B cell (primary cell): Measurements from ENCODE around the gene FBXO7. TPM values are rescaled to one million over a fixed set of nuclear protein-coding genes. Genes with fewer than 3 reads are reported as not detected.

Experiments
- ATAC-seq: fragments of 200-7000 bp; cut with Tn5 transposase; one replicate; pipeline ENCODE4 v1.10.0; 2021; ENCODE audit warnings: low read depth, mild to moderate bottlenecking, moderate number of reproducible peaks, moderate library complexity
- CTCF ChIA-PET: fragments of 350-600 bp; sonication (Branson Sonifier 250); formaldehyde crosslinking; loops from one replicate; lab custom pipeline; 2021; ENCODE audit warnings: antibody characterized with exemption, inconsistent platforms; lab: Charles Lee
- POLR2A ChIA-PET: fragments of 350-600 bp; sonication (Branson Sonifier 250); formaldehyde crosslinking; loops from one replicate; lab custom pipeline; 2021; ENCODE audit warnings: antibody characterized with exemption; lab: Charles Lee
- DNase-seq: peaks from one replicate; pipeline ENCODE4 v3.0.0; 2013
- H2AFZ ChIP-seq: 2 replicates; pipeline ENCODE4 v1.6.1; 2012; ENCODE audit warnings: mild to moderate bottlenecking, low read depth, low read length; ENCODE audit not compliant: insufficient read depth, poor library complexity, severe bottlenecking
- H3K27ac ChIP-seq, 2 donors: 1 replicate in 1 of 2; 2 replicates in 1 of 2; pipeline ENCODE4 v1.5.1; 2012 to 2013; ENCODE audit warnings: low read length in 2 of 2, mild to moderate bottlenecking in 2 of 2, moderate library complexity in 1 of 2
- H3K27me3 ChIP-seq, 4 experiments: fragments of 200-600 bp in 1 of 4; sonication (generic) in 1 of 4; replicated peaks in 1 of 4; 1 replicate in 2 of 4; 2 replicates in 2 of 4; pipeline versions ENCODE4 v1.6.1 to v1.7.0; 2013 to 2016; ENCODE audit warnings: low read length in 3 of 4, mild to moderate bottlenecking in 2 of 4, mixed read lengths in 1 of 4, moderate library complexity in 1 of 4; ENCODE audit not compliant: insufficient read depth in 4 of 4, control insufficient read depth in 3 of 4; ENCODE audit errors: control extremely low read depth in 1 of 4
- H3K36me3 ChIP-seq, 2 experiments: replicated peaks in 1 of 2; 1 replicate in 1 of 2; 2 replicates in 1 of 2; pipeline versions ENCODE4 v1.6.1 to v1.7.1; 2013; ENCODE audit warnings: low read length in 1 of 2; ENCODE audit not compliant: insufficient read depth in 2 of 2, control insufficient read depth in 1 of 2; ENCODE audit errors: control extremely low read depth in 1 of 2, extremely low read depth in 1 of 2
- H3K4me1 ChIP-seq, 2 donors: fragments of 200-600 bp in 1 of 2; sonication (generic) in 1 of 2; 1 replicate in 1 of 2; 2 replicates in 1 of 2; pipeline versions ENCODE4 v1.5.1 to v1.6.1; 2013 to 2017; ENCODE audit warnings: low read length in 2 of 2; ENCODE audit not compliant: control insufficient read depth in 2 of 2, insufficient read depth in 2 of 2
- H3K4me2 ChIP-seq: replicated peaks from 2 replicates; pipeline ENCODE3; 2012; ENCODE audit warnings: mild to moderate bottlenecking, low read depth, low read length; ENCODE audit not compliant: poor library complexity, severe bottlenecking
- H3K4me3 ChIP-seq, 5 experiments: fragments of 200-600 bp in 1 of 5; sonication (generic) in 1 of 5; 1 replicate in 3 of 5; 2 replicates in 2 of 5; pipeline versions ENCODE4 v1.5.1 to v1.7.0; 2011 to 2016; ENCODE audit warnings: low read length in 4 of 5, mild to moderate bottlenecking in 4 of 5, low read depth in 2 of 5, control low read depth in 1 of 5, moderate library complexity in 1 of 5; ENCODE audit not compliant: insufficient read depth in 1 of 5; ENCODE audit errors: control extremely low read depth in 1 of 5, extremely low read depth in 1 of 5
- H3K79me2 ChIP-seq: fragments of 200-600 bp; sonication (generic); one replicate; pipeline ENCODE4 v1.6.0; 2016; ENCODE audit warnings: low read length; ENCODE audit not compliant: control insufficient read depth, insufficient read depth
- H3K9ac ChIP-seq: fragments of 200-600 bp; sonication (generic); 2 replicates; pipeline ENCODE4 v1.6.1; 2017; ENCODE audit warnings: mild to moderate bottlenecking, low read length, moderate library complexity
- H3K9me3 ChIP-seq, 3 donors: one replicate each; pipeline versions ENCODE4 v1.6.1 to v1.7.1; 2013; ENCODE audit warnings: low read length in 2 of 3; ENCODE audit not compliant: control insufficient read depth in 2 of 3, insufficient read depth in 1 of 3; ENCODE audit errors: control extremely low read depth in 1 of 3
- H4K20me1 ChIP-seq: 2 replicates; pipeline ENCODE4 v1.6.0; 2012; ENCODE audit warnings: mild to moderate bottlenecking, low read length; ENCODE audit not compliant: insufficient read depth, control insufficient read depth, poor library complexity, severe bottlenecking
- H3K27ac Mint-ChIP-seq: one replicate; pipeline ENCODE4 v1.8.0; 2021; ENCODE audit warnings: mixed read lengths
- H3K27me3 Mint-ChIP-seq: one replicate; pipeline ENCODE4 v1.8.0; 2021; ENCODE audit warnings: mixed read lengths
- H3K4me1 Mint-ChIP-seq: one replicate; pipeline ENCODE4 v1.8.0; 2021; ENCODE audit warnings: mixed read lengths
- H3K4me3 Mint-ChIP-seq: one replicate; pipeline ENCODE4 v1.8.0; 2021; ENCODE audit warnings: mixed read lengths
- H3K9me3 Mint-ChIP-seq: one replicate; pipeline ENCODE4 v1.8.0; 2022; ENCODE audit warnings: mixed read lengths; ENCODE audit not compliant: insufficient read depth
- EZH2 ChIP-seq: IDR thresholded peaks from 2 replicates; pipeline ENCODE4 v1.6.1; 2012; ENCODE audit warnings: borderline replicate concordance, low read depth, mild to moderate bottlenecking, moderate library complexity, low read length; ENCODE audit not compliant: insufficient read depth, poor library complexity, severe bottlenecking
- WGBS: methylation state at CpG from one replicate; pipeline ENCODE4 v1.1.5; 2013; ENCODE audit warnings: missing lambda C conversion rate; ENCODE audit not compliant: insufficient coverage; 5-methylcytosine and 5-hydroxymethylcytosine counted together
- intact Hi-C: fragments of 100-400 bp; cut with micrococcal nuclease; formaldehyde crosslinking; loops from one replicate; pipeline ENCODE4 v1.10.0; 2022
- polyA plus RNA-seq: library from polyadenylated mRNA; depleted of rRNA; stranded (reverse); fragments of >200 nt; gene quantifications from 2 replicates; pipeline ENCODE4 v1.2.3, GENCODE V29; 2012
- total RNA-seq, 2 donors: library from RNA; stranded (reverse); fragments of 120-200 nt in 1 of 2; gene quantifications; 1 replicate in 1 of 2; 2 replicates in 1 of 2; pipeline versions ENCODE4 v1.2.3 to v1.2.4, GENCODE V29; 2013 to 2022
- TF ChIP-seq, protein P1 (sequence below): fragments of 200-600 bp; IDR thresholded peaks from one replicate; pipeline ENCODE4 v1.8.0; 2022; ENCODE audit warnings: antibody characterized with exemption, mild to moderate bottlenecking

The FBXO7 gene
- total and polyA plus RNA-seq, 2 donors (not counting 1 experiment from before 2014, with no cell fraction given) = 66.2 to 106 TPM

DNA sequence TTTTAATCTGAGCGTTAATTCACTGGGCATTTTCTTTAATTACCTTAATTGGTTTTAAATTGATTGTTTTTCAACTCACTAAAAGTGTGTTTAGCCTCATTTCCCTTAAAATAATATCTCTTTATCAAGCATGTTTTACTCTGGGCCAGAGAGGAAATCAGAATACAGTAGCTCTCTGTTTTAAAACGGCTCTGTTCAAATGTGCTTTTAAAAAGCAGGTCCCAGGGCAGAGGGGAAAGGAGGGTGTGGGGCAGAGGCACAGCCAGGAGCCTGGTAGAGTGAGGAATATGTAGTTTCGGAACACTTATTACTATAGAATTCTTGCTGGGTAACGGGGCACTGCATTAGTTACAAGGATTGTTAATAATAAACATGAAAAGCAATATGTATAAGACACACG is 47.6 kb downstream of the FBXO7 start:
- H3K27me3 Mint-ChIP-seq = peaks cover 3% of the 10 kb centered on the region
- ChIA-PET POLR2A (no interaction called here), CTCF (no interaction called here)
- no peak overlapping the region for H3K4me3 ChIP-seq
- WGBS = no CpG with 5 or more reads among the region's 5 CpGs
- H3K27ac ChIP-seq = no peak overlapping the region
- no peaks in the 10 kb centered on the region for H3K9me3 ChIP-seq
- no peak overlapping the region for H3K9ac ChIP-seq
- no peak for ATAC-seq
- no peaks in the 10 kb centered on the region for H3K4me1 Mint-ChIP-seq
- DNase-seq = no peak
- H3K36me3 ChIP-seq = no peaks in the 10 kb centered on the region
- no peak overlapping the region for H3K4me2 ChIP-seq
- H3K4me3 Mint-ChIP-seq = no peak overlapping the region
- no peaks in the 10 kb centered on the region for H3K79me2 ChIP-seq
- no peaks in the 10 kb centered on the region for H3K9me3 Mint-ChIP-seq
- intact Hi-C loops = no loop called here
- no peak overlapping the region for H3K27ac Mint-ChIP-seq
- H2AFZ ChIP-seq = no peak overlapping the region
- H3K27me3 ChIP-seq = no peaks in the 10 kb centered on the region
- no peak for TF ChIP-seq EZH2
- TF ChIP-seq, protein P1, sequence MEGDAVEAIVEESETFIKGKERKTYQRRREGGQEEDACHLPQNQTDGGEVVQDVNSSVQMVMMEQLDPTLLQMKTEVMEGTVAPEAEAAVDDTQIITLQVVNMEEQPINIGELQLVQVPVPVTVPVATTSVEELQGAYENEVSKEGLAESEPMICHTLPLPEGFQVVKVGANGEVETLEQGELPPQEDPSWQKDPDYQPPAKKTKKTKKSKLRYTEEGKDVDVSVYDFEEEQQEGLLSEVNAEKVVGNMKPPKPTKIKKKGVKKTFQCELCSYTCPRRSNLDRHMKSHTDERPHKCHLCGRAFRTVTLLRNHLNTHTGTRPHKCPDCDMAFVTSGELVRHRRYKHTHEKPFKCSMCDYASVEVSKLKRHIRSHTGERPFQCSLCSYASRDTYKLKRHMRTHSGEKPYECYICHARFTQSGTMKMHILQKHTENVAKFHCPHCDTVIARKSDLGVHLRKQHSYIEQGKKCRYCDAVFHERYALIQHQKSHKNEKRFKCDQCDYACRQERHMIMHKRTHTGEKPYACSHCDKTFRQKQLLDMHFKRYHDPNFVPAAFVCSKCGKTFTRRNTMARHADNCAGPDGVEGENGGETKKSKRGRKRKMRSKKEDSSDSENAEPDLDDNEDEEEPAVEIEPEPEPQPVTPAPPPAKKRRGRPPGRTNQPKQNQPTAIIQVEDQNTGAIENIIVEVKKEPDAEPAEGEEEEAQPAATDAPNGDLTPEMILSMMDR = no peak
- no peaks in the 10 kb centered on the region for H4K20me1 ChIP-seq
- H3K4me1 ChIP-seq = no peaks in the 10 kb centered on the region

DNA sequence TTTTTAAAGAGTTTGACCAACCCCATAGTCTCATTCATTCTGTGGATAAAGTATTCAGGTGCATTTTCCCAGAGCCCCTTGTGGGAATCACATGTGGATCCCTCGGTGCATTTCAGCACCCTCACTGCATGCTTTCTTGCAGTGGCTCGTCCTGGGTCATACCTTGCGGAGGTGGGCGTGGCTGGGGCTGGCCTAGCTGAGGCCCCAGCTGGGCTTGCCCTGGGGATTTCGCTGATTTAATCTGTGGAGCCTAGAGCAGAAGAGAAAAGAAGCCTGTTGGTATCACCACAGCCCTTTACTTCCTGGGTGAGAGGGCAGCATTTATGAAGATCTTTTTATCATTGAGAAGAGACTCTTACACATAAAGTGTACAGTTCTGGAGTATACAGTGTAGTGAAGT is 53.1 kb downstream of the FBXO7 start:
- Histone ChIP-seq H3K9ac (no peak overlapping the region), H3K4me3 (no peak overlapping the region), H3K4me2 (no peak overlapping the region), H4K20me1 (no peaks in the 10 kb centered on the region), H3K36me3 (no peaks in the 10 kb centered on the region), H2AFZ (no peak overlapping the region), H3K79me2 (no peaks in the 10 kb centered on the region), H3K9me3 (no peaks in the 10 kb centered on the region), H3K27me3 (no peaks in the 10 kb centered on the region), H3K4me1 (no peaks in the 10 kb centered on the region), H3K27ac (no peak overlapping the region)
- 81% methylated on average over 5 of the region's 5 CpGs for whole genome bisulfite sequencing
- POLR2A ChIA-PET = no interaction called here
- no peaks in the 10 kb centered on the region for H3K9me3 Mint-ChIP-seq
- no peak overlapping the region for H3K27ac Mint-ChIP-seq
- CTCF ChIA-PET = no interaction called here
- no peak overlapping the region for H3K4me3 Mint-ChIP-seq
- DNase-seq (no peak), ATAC-seq (no peak)
- intact Hi-C loops = loop anchor here (2.0 kb wide), 1 partner anchor 473 kb away; no protein-coding TSS in a partner anchor
- no peaks in the 10 kb centered on the region for H3K4me1 Mint-ChIP-seq
- no peak for TF ChIP-seq EZH2
- TF ChIP-seq, protein P1 = no peak
- peaks cover 12% of the 10 kb centered on the region for H3K27me3 Mint-ChIP-seq
